ENCODE results near the gene SLC26A8. TPM values are rescaled to one million over a fixed set of nuclear protein-coding genes. Genes with fewer than 3 reads are reported as not detected.

Gene SLC26A8
- total RNA-seq, 4 donors from 2014 or later = 0.19 TPM; not detected in 3

- intact Hi-C loops (cut with DNase I) = no loop called here
Measured at GRCh38 chr6:35926509-35927215, 97.8 kb downstream of the SLC26A8 start.

DNA sequence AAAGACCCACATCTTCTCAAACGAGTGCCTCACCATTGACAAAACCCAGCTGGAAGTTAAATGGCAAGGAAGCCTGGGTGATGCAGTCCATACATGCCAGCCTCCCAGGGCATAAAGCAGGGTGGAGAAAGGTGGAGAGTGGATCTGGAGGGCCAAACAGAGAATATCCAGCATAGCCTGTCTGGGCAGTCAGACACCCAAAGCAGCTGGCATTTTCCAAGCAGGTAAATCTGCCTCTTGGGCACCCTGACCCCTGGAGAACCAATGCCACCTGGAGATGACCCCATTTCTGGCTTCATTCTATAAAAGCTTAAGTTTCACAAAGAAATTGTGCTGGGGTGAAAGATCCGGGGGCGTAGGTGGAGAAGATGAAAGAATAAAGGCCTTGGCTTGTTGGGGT lies 98.5 kb downstream of the SLC26A8 start:
- H3K27me3 ChIP-seq = no peaks in the 10 kb centered on the region
- TF ChIP-seq, protein P1, sequence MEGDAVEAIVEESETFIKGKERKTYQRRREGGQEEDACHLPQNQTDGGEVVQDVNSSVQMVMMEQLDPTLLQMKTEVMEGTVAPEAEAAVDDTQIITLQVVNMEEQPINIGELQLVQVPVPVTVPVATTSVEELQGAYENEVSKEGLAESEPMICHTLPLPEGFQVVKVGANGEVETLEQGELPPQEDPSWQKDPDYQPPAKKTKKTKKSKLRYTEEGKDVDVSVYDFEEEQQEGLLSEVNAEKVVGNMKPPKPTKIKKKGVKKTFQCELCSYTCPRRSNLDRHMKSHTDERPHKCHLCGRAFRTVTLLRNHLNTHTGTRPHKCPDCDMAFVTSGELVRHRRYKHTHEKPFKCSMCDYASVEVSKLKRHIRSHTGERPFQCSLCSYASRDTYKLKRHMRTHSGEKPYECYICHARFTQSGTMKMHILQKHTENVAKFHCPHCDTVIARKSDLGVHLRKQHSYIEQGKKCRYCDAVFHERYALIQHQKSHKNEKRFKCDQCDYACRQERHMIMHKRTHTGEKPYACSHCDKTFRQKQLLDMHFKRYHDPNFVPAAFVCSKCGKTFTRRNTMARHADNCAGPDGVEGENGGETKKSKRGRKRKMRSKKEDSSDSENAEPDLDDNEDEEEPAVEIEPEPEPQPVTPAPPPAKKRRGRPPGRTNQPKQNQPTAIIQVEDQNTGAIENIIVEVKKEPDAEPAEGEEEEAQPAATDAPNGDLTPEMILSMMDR (IDR thresholded peaks at IDR 0.05) = no peak
- TF ChIP-seq POLR2A (IDR thresholded peaks at IDR 0.05) = no peak
- intact Hi-C loops (cut with DNase I) = no loop called here
- WGBS, 2 donors = 67 to 78% methylated on average over 3 of the region's 3 CpGs
- peaks cover 6 to 27% (median 14%) of the 10 kb centered on the region in 3 donors for H3K4me1 ChIP-seq
- H3K4me3 ChIP-seq = no peak overlapping the region
- H3K27ac ChIP-seq = peak overlapping the region in 3 of 4 donors; percentile 33 to 75 (median 66)
- DNase-seq = no peak
- no peaks in the 10 kb centered on the region for H3K9me3 ChIP-seq
- H3K36me3 ChIP-seq = no peaks in the 10 kb centered on the region

More at GRCh38 chr6:35926509-35927215, 97.8 kb downstream of the SLC26A8 start:
- 49 to 71% methylated on average over 2 of the region's 2 CpGs for WGBS, 2 donors
- no peak for TF ChIP-seq POLR2A (IDR thresholded peaks at IDR 0.05)
- TF ChIP-seq, protein P1 (IDR thresholded peaks at IDR 0.05) = no peak
- no peak for DNase-seq
- H3K27me3 ChIP-seq = no peaks in the 10 kb centered on the region
- H3K27ac ChIP-seq = peak overlapping the region in 3 of 4 donors; percentile 33 to 75 (median 66)
- no peaks in the 10 kb centered on the region for H3K36me3 ChIP-seq
- H3K9me3 ChIP-seq = no peaks in the 10 kb centered on the region
- H3K4me1 ChIP-seq = peaks cover 5 to 21% (median 11%) of the 10 kb centered on the region in 3 donors
- H3K4me3 ChIP-seq = no peak overlapping the region

- no peaks in the 10 kb centered on the region for H3K9me3 ChIP-seq
- WGBS, 2 donors = 95 to 100% methylated on average over 1 of the region's 1 CpG
- peaks cover 8 to 39% (median 14%) of the 10 kb centered on the region in 3 donors for H3K4me1 ChIP-seq
- no peak for TF ChIP-seq POLR2A (IDR thresholded peaks at IDR 0.05)
- TF ChIP-seq, protein P1 (IDR thresholded peaks at IDR 0.05) = no peak
- H3K27ac ChIP-seq = no peak overlapping the region
- DNase-seq = no peak
- no peak overlapping the region for H3K4me3 ChIP-seq
- H3K27me3 ChIP-seq = no peaks in the 10 kb centered on the region
- intact Hi-C loops (cut with DNase I) = no loop called here
- H3K36me3 ChIP-seq = no peaks in the 10 kb centered on the region
Measured at GRCh38 chr6:35924146-35924545, 100.3 kb downstream of the SLC26A8 start.

DNA sequence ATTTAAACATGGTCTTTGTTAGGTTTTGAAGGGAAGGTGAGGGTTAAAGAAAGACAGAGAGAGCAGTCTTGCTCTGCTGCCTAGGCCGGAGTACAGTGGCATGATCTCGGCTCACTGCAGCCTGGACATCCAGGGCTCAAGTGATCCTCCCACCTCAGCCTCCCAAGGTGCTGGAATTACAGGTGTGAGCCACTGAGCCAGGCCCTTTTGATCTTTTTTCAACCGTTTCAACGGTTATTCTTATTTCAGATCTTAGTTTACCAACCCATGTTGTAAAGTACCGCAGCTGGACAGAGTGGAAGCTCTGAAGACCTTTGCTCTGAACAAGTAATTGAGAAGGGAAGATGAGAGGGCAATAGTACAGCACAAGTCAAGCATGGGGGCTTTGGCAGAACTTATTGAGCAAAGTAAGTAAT lies 102.3 kb downstream of the SLC26A8 start:
- DNase-seq = no peak
- WGBS, 2 donors = 72 to 78% methylated on average over 4 to 5 of the region's 5 CpGs
- no peak for TF ChIP-seq POLR2A (IDR thresholded peaks at IDR 0.05)
- TF ChIP-seq, protein P1 (IDR thresholded peaks at IDR 0.05) = no peak
- Histone ChIP-seq H3K27ac (no peak overlapping the region), H3K4me3 (no peak overlapping the region), H3K9me3 (no peaks in the 10 kb centered on the region), H3K27me3 (no peaks in the 10 kb centered on the region), H3K36me3 (no peaks in the 10 kb centered on the region), H3K4me1 (peaks cover 14 to 59% (median 20%) of the 10 kb centered on the region in 3 donors)
- intact Hi-C loops (cut with DNase I) = no loop called here
